HCT116 (cell line): Measurements from ENCODE around the gene ESRRA. TPM values are rescaled to one million over a fixed set of nuclear protein-coding genes. Genes with fewer than 3 reads are reported as not detected.
A peak's percentile ranks its signal among the peaks of the same experiment; 100 is the strongest.

ENCODE experiments used
- ATAC-seq: fragments of 200-7000 bp; cut with Tn5 transposase; 2 replicates; pipeline ENCODE4 v1.9.1; 2020; ENCODE audit warnings: mild to moderate bottlenecking, moderate library complexity
- BruUV-seq: library from RNA; stranded (reverse); fragments of 400-500 nt; replicated peaks from 2 replicates; lab custom pipeline; 2021; lab: Mats Ljungman, UMichigan
- CTCF ChIA-PET: fragments of 300-600 bp; sonication (Branson Sonifier 250); formaldehyde crosslinking; loops from one replicate; lab custom pipeline; 2021; ENCODE audit warnings: antibody characterized with exemption; lab: Charles Lee
- POLR2A ChIA-PET: fragments of 300-600, 350-600 bp; sonication (Branson Sonifier 250); formaldehyde crosslinking; loops from one replicate; lab custom pipeline; 2021; ENCODE audit warnings: antibody characterized with exemption; lab: Charles Lee
- RAD21 ChIA-PET, 2 experiments: fragments of 300-600 bp; sonication (Branson Sonifier 250); formaldehyde crosslinking; loops; one replicate each; lab custom pipeline; 2023; ENCODE audit warnings: low total read pairs in 2 of 2; ENCODE audit not compliant: uncharacterized antibody in 2 of 2, unreplicated experiment in 2 of 2, low non-redundant PET in 1 of 2; lab: Charles Lee
- DNase-seq: peaks from one replicate; pipeline ENCODE4 v3.0.0-alpha.2; 2010; ENCODE audit warnings: low read depth, low spot score
- H2AFZ ChIP-seq: fragments of 200-600 bp; shearing (Covaris generic), sonication (generic); 2 replicates; pipeline ENCODE4 v1.6.1; 2017; ENCODE audit warnings: low read depth, mixed run types, mixed read lengths, antibody characterized with exemption, low read length; ENCODE audit not compliant: poor library complexity, severe bottlenecking
- H3K27ac ChIP-seq: 2 replicates; pipeline ENCODE4 v1.5.1; 2012; ENCODE audit warnings: low read depth, low read length
- H3K27me3 ChIP-seq: fragments of 200-600 bp; sonication (generic); 2 replicates; pipeline ENCODE4 v1.6.1; 2016; ENCODE audit warnings: mixed run types, low read length, mixed read lengths; ENCODE audit not compliant: insufficient read depth
- H3K36me3 ChIP-seq, 2 experiments: fragments of 200-500 bp in 1 of 2; fragments of 200-600 bp in 1 of 2; sonication (Bioruptor generic) in 1 of 2; sonication (generic) in 1 of 2; 2 replicates each; pipeline versions ENCODE4 v1.5.1 to v1.6.1; 2014 to 2016; ENCODE audit warnings: low read length in 2 of 2, inconsistent platforms in 1 of 2, mixed read lengths in 1 of 2, mixed run types in 1 of 2; ENCODE audit not compliant: insufficient read depth in 2 of 2, control insufficient read depth in 1 of 2
- H3K4me1 ChIP-seq, 2 experiments: fragments of 200-600 bp in 1 of 2; sonication (generic) in 1 of 2; 2 replicates each; pipeline versions ENCODE4 v1.5.1 to v1.6.1; 2012 to 2017; ENCODE audit warnings: low read length in 2 of 2, inconsistent platforms in 1 of 2, mild to moderate bottlenecking in 1 of 2, mixed read lengths in 1 of 2, mixed run types in 1 of 2, moderate library complexity in 1 of 2; ENCODE audit not compliant: insufficient read depth in 2 of 2, control insufficient read depth in 1 of 2
- H3K4me2 ChIP-seq: fragments of 200-600 bp; sonication (generic); 2 replicates; pipeline ENCODE4 v1.6.1; 2017; ENCODE audit warnings: mixed run types, low read length, mixed read lengths
- H3K4me3 ChIP-seq, 2 experiments: fragments of 200-600 bp in 1 of 2; sonication (generic) in 1 of 2; replicated peaks in 1 of 2; 2 replicates each; pipeline ENCODE4 v1.5.1; 2011 to 2016; ENCODE audit warnings: low read length in 2 of 2, control low read depth in 1 of 2, low read depth in 1 of 2, mild to moderate bottlenecking in 1 of 2, mixed read lengths in 1 of 2, mixed run types in 1 of 2
- H3K79me2 ChIP-seq: fragments of 200-600 bp; sonication (generic); 2 replicates; pipeline ENCODE4 v1.6.1; 2017; ENCODE audit warnings: mild to moderate bottlenecking, mixed run types, low read length, moderate library complexity, mixed read lengths; ENCODE audit not compliant: insufficient read depth
- H3K9ac ChIP-seq: fragments of 200-600 bp; sonication (generic); 2 replicates; pipeline ENCODE4 v1.6.1; 2016; ENCODE audit warnings: low read length, mixed read lengths
- H3K9me2 ChIP-seq: fragments of 200-600 bp; sonication (generic), shearing (Covaris generic); 2 replicates; pipeline ENCODE4 v1.6.1; 2017; ENCODE audit warnings: mixed run types, mild to moderate bottlenecking, moderate library complexity; ENCODE audit not compliant: insufficient read depth
- H3K9me3 ChIP-seq, 2 experiments: fragments of 200-500 bp in 1 of 2; fragments of 200-600 bp in 1 of 2; sonication (Bioruptor generic) in 1 of 2; sonication (generic) in 1 of 2; 2 replicates each; pipeline ENCODE4 v1.6.1; 2014 to 2017; ENCODE audit warnings: low read length in 2 of 2, mixed read lengths in 2 of 2, inconsistent platforms in 1 of 2, low read depth in 1 of 2, mild to moderate bottlenecking in 1 of 2, mixed run types in 1 of 2, moderate library complexity in 1 of 2; ENCODE audit not compliant: control insufficient read depth in 1 of 2, insufficient read depth in 1 of 2
- H4K20me1 ChIP-seq: fragments of 200-600 bp; sonication (generic), shearing (Covaris generic); 2 replicates; pipeline ENCODE4 v1.6.1; 2017; ENCODE audit warnings: mixed run types, mild to moderate bottlenecking, moderate library complexity; ENCODE audit not compliant: insufficient read depth
- ATF3 ChIP-seq: IDR thresholded peaks from 2 replicates; pipeline ENCODE4 v1.6.1; 2012
- CBX3 ChIP-seq: IDR thresholded peaks from 2 replicates; pipeline ENCODE4 v1.6.1; 2012; ENCODE audit warnings: low read depth
- CTCF ChIP-seq, 3 experiments: fragments of 200-600 bp in 1 of 3; sonication (generic) in 1 of 3; IDR thresholded peaks in 2 of 3; conservative IDR thresholded peaks in 1 of 3; 2 replicates each; pipeline ENCODE4 v1.5.1; 2012 to 2017; ENCODE audit warnings: low read depth in 2 of 3, low read length in 2 of 3, antibody characterized with exemption in 1 of 3, borderline replicate concordance in 1 of 3, control low read depth in 1 of 3, mild to moderate bottlenecking in 1 of 3, mixed read lengths in 1 of 3, mixed run types in 1 of 3, moderate library complexity in 1 of 3; ENCODE audit not compliant: insufficient read depth in 1 of 3
- EZH2 ChIP-seq: fragments of 200-600 bp; sonication (generic); IDR thresholded peaks from 2 replicates; pipeline ENCODE4 v1.6.1; 2017; ENCODE audit warnings: antibody characterized with exemption, mixed run types
- EZH2phosphoT487 ChIP-seq: fragments of 200-600 bp; IDR thresholded peaks from 2 replicates; pipeline ENCODE4 v1.6.1; 2018; ENCODE audit warnings: antibody characterized with exemption, borderline replicate concordance
- POLR2A ChIP-seq: IDR thresholded peaks from 2 replicates; pipeline ENCODE4 v1.7.0; 2011; ENCODE audit warnings: borderline replicate concordance; ENCODE audit not compliant: insufficient read depth, insufficient read length; ENCODE audit errors: extremely low read depth
- POLR2AphosphoS5 ChIP-seq: IDR thresholded peaks from 2 replicates; pipeline ENCODE4 v1.6.1; 2011; ENCODE audit warnings: mild to moderate bottlenecking, low read depth, low read length, moderate library complexity
- REST ChIP-seq: IDR thresholded peaks from 2 replicates; pipeline ENCODE4 v1.6.1; 2012; ENCODE audit warnings: low read depth
- SIN3A ChIP-seq: IDR thresholded peaks from 2 replicates; pipeline ENCODE4 v1.6.1; 2012; ENCODE audit warnings: low read depth
- SP1 ChIP-seq: IDR thresholded peaks from 2 replicates; pipeline ENCODE4 v1.6.1; 2012; ENCODE audit warnings: low read depth
- YY1 ChIP-seq: IDR thresholded peaks from 2 replicates; pipeline ENCODE4 v1.6.1; 2011; ENCODE audit warnings: low read length, low read depth, moderate library complexity, mild to moderate bottlenecking; ENCODE audit not compliant: insufficient replicate concordance; ENCODE audit errors: extremely low read depth
- ZFX ChIP-seq: fragments of 450-650 bp; IDR thresholded peaks from 2 replicates; pipeline ENCODE4 v1.6.1; 2017
- intact Hi-C: fragments of 100-400 bp; cut with micrococcal nuclease; formaldehyde crosslinking; loops from 2 replicates; pipeline ENCODE4 v1.10.0; 2022
- total RNA-seq: library from RNA; stranded (reverse); gene quantifications from one replicate; pipeline ENCODE4 v1.2.1, GENCODE V29; 2021; ENCODE audit not compliant: unreplicated experiment

The ESRRA gene
- total RNA-seq, 1 experiment from 2014 or later, result 62.7 TPM

GRCh38 chr11:64285885-64286800, 19.2 kb upstream of the ESRRA start:
- no peak for TF ChIP-seq CBX3
- TF ChIP-seq CTCF (IDR thresholded peaks at IDR 0.05 in 2 of 3, conservative IDR thresholded peaks at IDR 0.05 in 1 of 3; ENCODE audit: borderline replicate concordance in 1 of 3, insufficient read depth in 1 of 3, low read depth in 2 of 3, low read length in 2 of 3), result peak in 2 of 3 experiments; percentile 21 to 28; a peak in 2 of 6 replicates
- peak; percentile 22; the same call in 1 of the 2 replicates for TF ChIP-seq ZFX
- peak overlapping the region; percentile 83 for H3K27ac ChIP-seq
- H2AFZ ChIP-seq, result no peak overlapping the region
- RAD21 ChIA-PET, result interaction anchor here in 1 of 2 experiments (0.7 kb wide), 1 partner anchor 80 kb away, joined by 3 read pairs; no protein-coding TSS in a partner anchor
- no peaks in the 10 kb centered on the region for H3K79me2 ChIP-seq
- no peaks in the 10 kb centered on the region for H3K9me3 ChIP-seq
- no TSS peak for BruUV-seq
- no peaks in the 10 kb centered on the region for H3K9me2 ChIP-seq
- intact Hi-C loops, result no loop called here
- H3K4me3 ChIP-seq, result peak overlapping the region; percentile 53 to 80
- ATAC-seq (peak; percentile 16; the same call in 1 of the 2 replicates), DNase-seq (no peak)
- no peaks in the 10 kb centered on the region; a peak in 1 of 4 replicates for H3K36me3 ChIP-seq
- no peaks in the 10 kb centered on the region for H3K27me3 ChIP-seq
- no peaks in the 10 kb centered on the region for H4K20me1 ChIP-seq
- H3K4me1 ChIP-seq, result peaks cover 14 to 27% of the 10 kb centered on the region in 2 experiments
- H3K9ac ChIP-seq, result peak overlapping the region; percentile 85
- H3K4me2 ChIP-seq, result peak overlapping the region; percentile 96
- POLR2A ChIA-PET, result interaction anchor here (1.2 kb wide), 1 partner anchor 17 kb away, joined by 3 read pairs; no protein-coding TSS in a partner anchor
- CTCF ChIA-PET, result interaction anchor here (1.2 to 4.3 kb wide), 3 partner anchors 15 to 82 kb away, joined by 4 to 22 read pairs (median 4); partner anchors contain the start of gene ESRRA

GRCh38 chr11:64286801-64287159, 18.5 kb upstream of the ESRRA start:
- Histone ChIP-seq H3K27me3 (no peaks in the 10 kb centered on the region), H3K27ac (no peak overlapping the region; the same call in 1 of the 2 replicates), H3K79me2 (no peaks in the 10 kb centered on the region), H3K4me1 (peaks cover 14 to 27% of the 10 kb centered on the region in 2 experiments), H3K9me3 (no peaks in the 10 kb centered on the region), H3K4me3 (no peak overlapping the region), H3K9ac (no peak overlapping the region), H3K4me2 (peak overlapping the region; percentile 96), H3K9me2 (no peaks in the 10 kb centered on the region), H2AFZ (no peak overlapping the region), H3K36me3 (no peaks in the 10 kb centered on the region; a peak in 1 of 4 replicates), H4K20me1 (no peaks in the 10 kb centered on the region)
- intact Hi-C loops, result no loop called here
- POLR2A ChIA-PET, result no interaction called here
- CTCF ChIA-PET, result interaction anchor here (1.2 to 4.3 kb wide), 3 partner anchors 14 to 82 kb away, joined by 4 to 22 read pairs (median 4); partner anchors contain the start of gene ESRRA
- DNase-seq (no peak), ATAC-seq (no peak)
- BruUV-seq, result no TSS peak
- RAD21 ChIA-PET, result no interaction called here
- TF ChIP-seq REST, result no peak
- TF ChIP-seq SP1, result no peak
- TF ChIP-seq SIN3A, result no peak
- no peak for TF ChIP-seq EZH2
- no peak for TF ChIP-seq POLR2A
- TF ChIP-seq EZH2phosphoT487, result no peak
- TF ChIP-seq YY1, result no peak
- TF ChIP-seq ATF3, result no peak
- TF ChIP-seq POLR2AphosphoS5, result no peak
